Mononuclear cell (primary cell): Measurements from ENCODE around the gene ME3. TPM values are rescaled to one million over a fixed set of nuclear protein-coding genes. Genes with fewer than 3 reads are reported as not detected.

Source experiments
- total RNA-seq: library from RNA; depleted of rRNA; stranded (reverse); fragments of >200 nt; gene quantifications from one replicate; pipeline ENCODE4 v1.2.3, GENCODE V29; 2012

The ME3 gene
- total RNA-seq, 1 donor = 4.2 TPM

Other genes with a start within 250 kb of the ME3 start
- 8.3 TPM for gene PRSS23, start 127.9 kb upstream of the ME3 start, total RNA-seq